ENCODE measurements around the gene TMEM212.

DNA sequence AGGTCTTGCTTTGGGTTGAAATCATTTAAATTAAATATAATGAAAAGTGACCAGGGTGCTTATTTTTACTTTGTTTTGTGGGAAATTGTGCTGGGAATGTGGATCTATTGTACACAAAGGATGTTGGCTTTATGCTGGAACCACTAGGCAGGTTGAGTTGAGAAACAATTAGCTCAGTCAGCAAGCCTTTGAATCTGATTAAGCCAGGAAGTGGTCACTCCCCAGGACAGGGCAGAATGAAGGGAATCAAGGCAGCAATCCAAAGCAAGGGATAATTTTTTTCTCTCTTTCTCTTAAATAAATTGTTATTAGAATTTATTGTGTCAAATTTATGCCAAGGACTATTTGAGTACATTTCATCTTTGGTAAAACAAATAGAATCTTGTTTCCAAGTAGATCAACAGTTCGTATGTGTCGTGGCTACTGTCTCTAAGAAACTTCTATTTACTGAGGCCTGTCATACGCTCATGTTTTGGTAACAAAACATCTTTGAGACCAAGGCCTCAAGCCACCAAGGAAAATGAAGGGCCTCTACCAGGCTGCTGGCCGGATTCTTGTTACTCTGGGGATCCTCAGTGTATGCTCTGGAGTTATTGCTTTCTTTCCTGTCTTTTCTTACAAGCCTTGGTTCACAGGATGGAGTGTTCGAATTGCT lies at the start of gene TMEM212:
- TF ChIP-seq EZH2 (IDR thresholded peaks at IDR 0.05; ENCODE audit: borderline replicate concordance, low read depth, low read length, severe bottlenecking) (no peak), CTCF (IDR thresholded peaks at IDR 0.05; ENCODE audit: borderline replicate concordance, extremely low read depth, low read length, poor library complexity, severe bottlenecking) (no peak)
